Esophagus squamous epithelium (tissue), 5 donors: ENCODE measurements around the gene ZNF776. TPM values are rescaled to one million over a fixed set of nuclear protein-coding genes. Genes with fewer than 3 reads are reported as not detected.
"Not testable (repeated sequence)": the region's sequence is repeated elsewhere in the genome, so short reads cannot be mapped to it uniquely, and the experiment has no call there.

Experiments used
- DNase-seq: peaks from one replicate; lab custom pipeline; 2025; lab: John Stamatoyannopoulos, UW
- H3K27ac ChIP-seq, 4 donors: fragments of 200-600 bp; sonication (generic); one replicate each; pipeline ENCODE4 v1.5.1; 2016 to 2019; ENCODE audit warnings: mild to moderate bottlenecking in 1 of 4
- H3K27me3 ChIP-seq, 4 donors: fragments of 200-600 bp; sonication (generic); 1 replicate in 3 of 4; 2 replicates in 1 of 4; pipeline versions ENCODE4 v1.5.1 to v1.6.0; 2017 to 2021; ENCODE audit warnings: antibody characterized with exemption in 1 of 4
- H3K36me3 ChIP-seq, 3 donors: fragments of 200-600 bp; sonication (generic); one replicate each; pipeline ENCODE4 v1.5.1; 2016 to 2019
- H3K4me1 ChIP-seq, 3 donors: fragments of 200-600 bp; sonication (generic); one replicate each; pipeline ENCODE4 v1.5.1; 2017 to 2019
- H3K4me3 ChIP-seq, 4 donors: fragments of 200-600 bp; sonication (generic); 1 replicate in 3 of 4; 2 replicates in 1 of 4; pipeline ENCODE4 v1.5.1; 2016 to 2019; ENCODE audit warnings: mild to moderate bottlenecking in 2 of 4, moderate library complexity in 1 of 4
- H3K9me3 ChIP-seq, 3 donors: fragments of 200-600 bp; sonication (generic); one replicate each; pipeline ENCODE4 v1.5.1; 2016 to 2019
- CTCF ChIP-seq, 6 experiments: fragments of 450-650 bp in 4 of 6; fragments of 200-600 bp in 2 of 6; sonication (generic) in 2 of 6; IDR thresholded peaks; one replicate each; pipeline ENCODE4 v1.5.1; 2016 to 2019; ENCODE audit warnings: antibody characterized with exemption in 6 of 6, mild to moderate bottlenecking in 4 of 6, moderate library complexity in 4 of 6
- POLR2A ChIP-seq, 4 donors: fragments of 450-650 bp; IDR thresholded peaks; one replicate each; pipeline ENCODE4 v1.6.1; 2017; ENCODE audit warnings: antibody characterized with exemption in 4 of 4, mild to moderate bottlenecking in 4 of 4, moderate library complexity in 3 of 4
- WGBS, 2 donors: methylation state at CpG; one replicate each; pipeline ENCODE4 v1.1.5; 2018; 5-methylcytosine and 5-hydroxymethylcytosine counted together
- intact Hi-C: fragments of 100-400 bp; cut with DNase I; formaldehyde crosslinking; loops from one replicate; pipeline ENCODE4 v1.15.0; 2022
- total RNA-seq, 4 donors: library from RNA; depleted of rRNA; stranded (reverse); fragments of >200 nt; gene quantifications; one replicate each; pipeline ENCODE4 v1.1.0, GENCODE V29; 2016
- donor health status: DM: yes; HTN: yes; CAD: no.

Gene ZNF776
- total RNA-seq, 4 donors from 2014 or later, result 7.9 to 11.6 (median 8.7) TPM

DNA sequence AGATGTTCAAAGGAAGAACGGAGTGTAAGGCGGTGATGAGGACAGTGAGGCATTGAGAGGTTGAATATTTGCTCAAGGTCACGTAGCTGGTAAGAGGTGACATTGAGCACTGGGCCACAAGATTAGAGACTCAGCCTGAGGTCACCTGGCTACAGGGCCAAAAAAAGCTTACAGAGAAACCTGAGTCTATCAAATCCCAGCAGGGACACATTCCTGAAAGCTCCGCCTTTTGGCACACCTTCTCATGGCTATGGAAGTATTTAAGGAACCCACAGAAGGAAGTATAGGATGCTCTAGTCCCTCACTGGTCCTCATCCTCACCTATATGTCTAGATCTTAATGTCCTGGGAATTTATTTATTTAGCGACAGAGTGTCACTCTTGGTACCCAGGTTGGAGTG, 40.3 kb downstream of the ZNF776 start:
- H3K27me3 ChIP-seq, result no peaks in the 10 kb centered on the region
- TF ChIP-seq POLR2A (IDR thresholded peaks at IDR 0.05) (no peak), CTCF (IDR thresholded peaks at IDR 0.05) (no peak)
- no peak overlapping the region for H3K4me3 ChIP-seq
- 96 to 100% methylated on average over 4 to 5 of the region's 5 CpGs for WGBS, 2 donors
- peaks cover 0 to 93% (median 61%) of the 10 kb centered on the region in 3 donors for H3K9me3 ChIP-seq
- DNase-seq, result no peak
- H3K27ac ChIP-seq, result no peak overlapping the region
- H3K36me3 ChIP-seq, result peaks cover 0 to 94% (median 19%) of the 10 kb centered on the region in 3 donors
- intact Hi-C loops, result no loop called here
- no peaks in the 10 kb centered on the region for H3K4me1 ChIP-seq

DNA sequence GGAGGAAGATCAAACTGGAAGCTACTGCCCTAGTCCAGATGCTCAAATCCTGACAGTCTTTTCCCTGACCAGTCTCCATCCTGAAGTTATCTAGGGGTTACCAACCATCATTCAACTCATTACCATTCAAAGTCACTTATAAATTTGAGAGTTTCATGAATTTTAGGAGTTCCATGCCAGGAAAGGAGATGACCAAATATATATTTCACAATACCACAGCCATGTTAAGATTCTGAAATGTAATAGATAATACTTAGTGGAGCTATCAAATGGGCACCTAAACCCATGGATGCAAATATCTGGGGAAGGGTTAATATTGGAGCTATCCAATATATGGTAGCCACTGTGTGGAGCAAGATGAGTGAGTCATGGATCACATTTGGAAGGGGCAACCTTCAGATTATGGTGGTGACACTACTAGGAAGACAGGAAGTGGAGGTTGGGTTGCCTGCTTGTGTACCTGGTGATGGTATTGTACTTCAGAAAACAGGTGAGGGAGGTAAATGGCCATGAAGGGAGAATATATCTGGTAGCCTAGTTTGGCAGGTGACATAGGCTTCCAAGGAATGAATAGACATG, 41.6 kb downstream of the ZNF776 start:
- no peak for DNase-seq
- Histone ChIP-seq H3K9me3 (peaks cover 0 to 83% (median 50%) of the 10 kb centered on the region in 3 donors), H3K27ac (no peak overlapping the region), H3K27me3 (no peaks in the 10 kb centered on the region), H3K4me3 (no peak overlapping the region), H3K4me1 (no peaks in the 10 kb centered on the region), H3K36me3 (peaks cover 0 to 95% (median 19%) of the 10 kb centered on the region in 3 donors)
- TF ChIP-seq CTCF (IDR thresholded peaks at IDR 0.05), result no peak
- TF ChIP-seq POLR2A (IDR thresholded peaks at IDR 0.05), result no peak
- intact Hi-C loops, result no loop called here

DNA sequence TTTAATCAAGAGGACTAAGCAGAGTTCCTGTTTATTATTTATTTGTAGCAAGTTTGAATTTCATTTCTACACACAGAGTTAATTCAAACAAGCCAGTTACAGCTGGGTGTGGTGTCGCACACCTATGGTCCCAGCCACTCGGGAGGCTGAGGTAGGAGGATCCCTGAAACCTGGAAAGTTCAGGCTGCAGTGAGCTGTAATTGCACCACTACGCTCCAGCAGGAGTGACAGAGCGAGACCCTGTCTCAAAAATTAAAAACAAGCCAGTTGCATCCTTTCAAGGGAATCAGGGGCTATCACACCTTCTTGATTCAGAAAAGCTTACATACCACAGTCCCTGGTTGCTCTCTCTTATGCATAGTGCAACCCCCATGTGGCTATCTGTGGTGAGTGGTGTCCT, 42.7 kb downstream of the ZNF776 start:
- intact Hi-C loops, result no loop called here
- DNase-seq, result no peak
- Histone ChIP-seq H3K4me1 (no peaks in the 10 kb centered on the region), H3K36me3 (peaks cover 0 to 94% (median 18%) of the 10 kb centered on the region in 3 donors), H3K9me3 (peaks cover 0 to 72% (median 44%) of the 10 kb centered on the region in 3 donors), H3K27me3 (no peaks in the 10 kb centered on the region), H3K27ac (no peak overlapping the region), H3K4me3 (no peak overlapping the region)
- WGBS, 2 donors, result 96 to 98% methylated on average over 4 of the region's 4 CpGs
- TF ChIP-seq CTCF (IDR thresholded peaks at IDR 0.05) (no peak), POLR2A (IDR thresholded peaks at IDR 0.05) (no peak)

GRCh38 chr19:57796580-57796979, 50.0 kb downstream of the ZNF776 start:
- intact Hi-C loops, H3K27ac ChIP-seq, DNase-seq, H3K27me3 ChIP-seq, H3K9me3 ChIP-seq, H3K4me3 ChIP-seq: not testable (repeated sequence)
- Histone ChIP-seq H3K36me3 (peaks cover 8 to 62% (median 9%) of the 10 kb centered on the region in 3 donors), H3K4me1 (peaks cover 6 to 35% (median 22%) of the 10 kb centered on the region in 3 donors)
- WGBS, 2 donors, result 67 to 100% methylated on average over 1 of the region's 1 CpG

DNA sequence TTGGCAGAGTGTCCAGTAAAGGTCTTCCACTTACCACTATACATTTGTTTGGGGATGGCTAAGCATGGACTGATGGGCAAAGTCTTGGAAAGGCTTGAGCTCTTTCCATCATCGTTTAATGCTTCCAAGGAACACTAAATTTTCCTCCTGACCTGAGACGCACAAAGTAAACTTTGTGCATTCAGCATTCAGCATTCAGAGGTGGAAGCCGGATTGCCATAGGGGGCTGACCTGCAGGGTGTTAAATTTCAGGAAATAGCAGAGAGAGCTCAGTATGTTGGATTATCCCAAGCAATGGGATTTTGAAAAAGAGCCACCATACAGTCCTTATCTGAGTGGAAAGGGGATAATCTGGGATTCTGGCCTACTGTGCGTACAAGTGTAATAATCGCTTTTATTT, 54.1 kb downstream of the ZNF776 start:
- no peak for TF ChIP-seq CTCF (IDR thresholded peaks at IDR 0.05)
- TF ChIP-seq POLR2A (IDR thresholded peaks at IDR 0.05), result no peak
- H3K36me3 ChIP-seq, result peaks cover 4 to 22% (median 4%) of the 10 kb centered on the region in 3 donors
- H3K4me3 ChIP-seq, result no peak overlapping the region
- peak overlapping the region; percentile 47 to 91 (median 88) for H3K27ac ChIP-seq
- peaks cover 17 to 76% (median 42%) of the 10 kb centered on the region in 3 donors for H3K4me1 ChIP-seq
- 67 to 90% methylated on average over 4 to 5 of the region's 5 CpGs for WGBS, 2 donors
- DNase-seq, result no peak
- no peaks in the 10 kb centered on the region for H3K9me3 ChIP-seq
- intact Hi-C loops, result no loop called here
- H3K27me3 ChIP-seq, result no peaks in the 10 kb centered on the region
